Brain microvascular endothelial cell (primary cell): Measurements from ENCODE around the gene PRKAR1B.
"Not testable (repeated sequence)": the region's sequence is repeated elsewhere in the genome, so short reads cannot be mapped to it uniquely, and the experiment has no call there.

Source experiments
- DNase-seq: peaks from one replicate; pipeline ENCODE4 v3.0.0-alpha.2; 2020
- H3K27ac ChIP-seq: fragments of 250-450 bp; sonication (Bioruptor Pico); 2 replicates; pipeline ENCODE4 v1.5.1; 2020; ENCODE audit warnings: mild to moderate bottlenecking, moderate library complexity
- H3K27me3 ChIP-seq: fragments of 250-450 bp; sonication (Bioruptor Pico); replicated peaks from 2 replicates; pipeline ENCODE4 v1.5.1; 2020; ENCODE audit warnings: mild to moderate bottlenecking
- H3K36me3 ChIP-seq: fragments of 250-450 bp; sonication (Bioruptor Pico); replicated peaks from 2 replicates; pipeline ENCODE4 v1.5.1; 2020; ENCODE audit warnings: mild to moderate bottlenecking
- H3K4me3 ChIP-seq: 2 replicates; pipeline ENCODE4 v1.5.1; 2011; ENCODE audit warnings: low read depth, mild to moderate bottlenecking, control low read depth, low read length, moderate library complexity
- in situ Hi-C: cut with HindIII; loops from 2 replicates; pipeline ENCODE4 v1.10.0; 2017; ENCODE audit warnings: low sequenced_read_pairs, low pct_ligation_motif_present
- TF ChIP-seq, protein P1 (sequence below): IDR thresholded peaks from 2 replicates; pipeline ENCODE4 v1.5.1; 2011; ENCODE audit warnings: low read depth, mild to moderate bottlenecking, moderate library complexity, low read length, control low read depth, inconsistent platforms; ENCODE audit errors: missing control alignments

The PRKAR1B gene

DNA sequence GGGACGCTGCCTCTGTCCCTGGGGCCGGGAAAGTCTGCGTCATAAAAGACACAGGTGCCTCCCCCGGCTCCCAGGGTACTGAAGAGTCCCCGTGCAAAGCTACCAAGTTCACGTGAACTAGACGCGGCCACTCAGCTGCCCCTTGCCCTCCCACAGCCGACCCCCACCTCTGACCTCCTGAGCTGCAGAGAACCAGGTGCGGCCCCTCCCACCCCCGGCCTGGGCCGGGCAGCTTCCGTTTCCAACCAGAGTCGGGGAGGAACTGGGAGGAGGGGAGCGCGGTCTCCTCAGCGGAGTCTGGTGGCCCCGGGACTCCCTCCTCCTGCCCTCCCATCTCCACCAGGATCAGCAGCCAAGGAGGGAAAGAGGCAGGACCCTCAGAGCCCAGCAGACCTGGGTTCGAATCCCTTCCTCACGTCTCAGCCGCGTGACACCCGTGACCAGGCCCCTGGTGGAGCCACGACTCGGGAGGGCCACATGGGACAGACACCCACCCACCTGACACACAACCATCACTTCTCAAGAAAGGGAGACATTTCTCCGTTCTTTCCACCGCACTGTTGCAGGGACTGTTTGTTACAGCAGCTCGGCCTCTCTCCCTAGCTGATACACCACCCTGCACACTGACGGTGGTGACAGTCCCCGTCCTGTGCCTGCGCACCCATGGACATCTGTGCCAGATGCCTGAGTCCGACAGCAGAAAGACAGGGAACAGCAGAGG lies 170.1 kb downstream of the PRKAR1B start:
- H3K27me3 ChIP-seq: no peaks in the 10 kb centered on the region
- in situ Hi-C loops: no loop called here
- no peak for DNase-seq
- H3K27ac ChIP-seq: no peak overlapping the region
- no peaks in the 10 kb centered on the region for H3K36me3 ChIP-seq
- TF ChIP-seq, protein P1, sequence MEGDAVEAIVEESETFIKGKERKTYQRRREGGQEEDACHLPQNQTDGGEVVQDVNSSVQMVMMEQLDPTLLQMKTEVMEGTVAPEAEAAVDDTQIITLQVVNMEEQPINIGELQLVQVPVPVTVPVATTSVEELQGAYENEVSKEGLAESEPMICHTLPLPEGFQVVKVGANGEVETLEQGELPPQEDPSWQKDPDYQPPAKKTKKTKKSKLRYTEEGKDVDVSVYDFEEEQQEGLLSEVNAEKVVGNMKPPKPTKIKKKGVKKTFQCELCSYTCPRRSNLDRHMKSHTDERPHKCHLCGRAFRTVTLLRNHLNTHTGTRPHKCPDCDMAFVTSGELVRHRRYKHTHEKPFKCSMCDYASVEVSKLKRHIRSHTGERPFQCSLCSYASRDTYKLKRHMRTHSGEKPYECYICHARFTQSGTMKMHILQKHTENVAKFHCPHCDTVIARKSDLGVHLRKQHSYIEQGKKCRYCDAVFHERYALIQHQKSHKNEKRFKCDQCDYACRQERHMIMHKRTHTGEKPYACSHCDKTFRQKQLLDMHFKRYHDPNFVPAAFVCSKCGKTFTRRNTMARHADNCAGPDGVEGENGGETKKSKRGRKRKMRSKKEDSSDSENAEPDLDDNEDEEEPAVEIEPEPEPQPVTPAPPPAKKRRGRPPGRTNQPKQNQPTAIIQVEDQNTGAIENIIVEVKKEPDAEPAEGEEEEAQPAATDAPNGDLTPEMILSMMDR: no peak
- H3K4me3 ChIP-seq: no peak overlapping the region

DNA sequence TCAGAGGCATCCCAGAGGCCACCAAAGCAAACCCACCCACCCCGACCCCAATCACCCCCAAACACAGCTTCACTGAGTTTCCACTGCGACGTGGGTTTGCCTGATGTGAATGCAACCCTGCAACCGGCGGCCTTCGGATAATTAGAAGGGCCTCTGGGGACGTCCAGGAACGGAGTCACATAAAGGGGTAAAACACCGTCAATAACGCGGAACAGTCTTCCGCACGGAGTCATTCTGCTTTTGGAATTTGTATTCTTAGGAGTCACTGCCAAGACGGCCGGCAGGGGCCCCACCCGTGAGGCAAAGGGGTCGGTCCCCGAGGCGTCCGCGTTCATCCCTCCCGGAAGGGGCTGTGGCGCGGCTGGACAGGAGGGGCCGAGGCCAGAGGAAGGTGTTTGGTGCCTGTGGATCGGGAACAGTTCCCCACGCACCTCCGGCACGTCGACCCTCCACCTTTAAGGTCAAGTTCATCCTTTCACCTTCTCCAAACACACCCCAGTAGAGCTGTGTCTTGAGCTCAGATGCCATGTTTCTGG lies 170.7 kb downstream of the PRKAR1B start:
- in situ Hi-C loops: no loop called here
- Histone ChIP-seq H3K36me3 (no peaks in the 10 kb centered on the region), H3K27ac (no peak overlapping the region), H3K27me3 (no peaks in the 10 kb centered on the region), H3K4me3 (no peak overlapping the region)
- TF ChIP-seq, protein P1: no peak
- no peak for DNase-seq

DNA sequence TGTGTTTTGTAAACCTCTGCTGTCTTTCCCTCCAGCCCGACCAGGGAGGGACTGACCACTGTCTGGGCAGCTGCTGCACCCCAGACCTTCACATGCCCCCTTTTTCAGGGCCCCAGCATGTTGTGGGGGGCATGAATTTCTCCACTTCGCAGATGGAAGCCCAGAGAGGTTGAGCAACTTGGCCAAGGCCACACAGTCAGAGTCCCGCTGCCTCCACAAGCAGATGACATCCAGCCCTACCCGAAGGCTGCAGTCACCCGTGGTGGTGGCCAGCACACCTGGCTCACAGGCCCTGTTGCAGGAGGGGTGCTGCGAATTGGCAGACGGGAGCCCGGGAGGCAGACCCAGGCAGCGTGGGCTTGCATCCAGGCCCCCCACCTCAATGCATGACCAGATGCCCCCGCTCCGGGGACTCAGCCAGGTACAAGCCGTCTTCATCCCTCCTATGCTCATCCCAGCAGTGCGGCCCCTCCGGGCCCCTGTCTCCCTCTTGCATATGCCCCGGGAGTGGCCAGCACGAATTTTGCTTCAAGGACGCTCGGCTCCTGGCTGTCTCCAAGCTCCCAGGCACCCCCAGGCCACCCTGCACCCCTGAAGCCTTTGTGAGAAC lies 171.4 kb downstream of the PRKAR1B start:
- Histone ChIP-seq H3K27me3 (no peaks in the 10 kb centered on the region), H3K27ac (no peak overlapping the region), H3K4me3 (no peak overlapping the region), H3K36me3 (no peaks in the 10 kb centered on the region)
- in situ Hi-C loops: no loop called here
- DNase-seq: no peak
- TF ChIP-seq, protein P1: no peak

- in situ Hi-C loops: no loop called here
- Histone ChIP-seq H3K36me3 (no peaks in the 10 kb centered on the region), H3K27ac (no peak overlapping the region), H3K4me3 (no peak overlapping the region), H3K27me3 (no peaks in the 10 kb centered on the region)
- no peak for DNase-seq
- TF ChIP-seq, protein P1: no peak
These were observed 173.4 kb downstream of the PRKAR1B start for GRCh38 chr7:553636-554111.

- no peaks in the 10 kb centered on the region for H3K36me3 ChIP-seq
- no peak overlapping the region for H3K4me3 ChIP-seq
- TF ChIP-seq, protein P1: no peak
- in situ Hi-C loops: no loop called here
- no peak overlapping the region for H3K27ac ChIP-seq
- H3K27me3 ChIP-seq: no peaks in the 10 kb centered on the region
- no peak for DNase-seq
These were observed 174.0 kb downstream of the PRKAR1B start for GRCh38 chr7:552868-553635.

GRCh38 chr7:552151-552867 lies 174.8 kb downstream of the PRKAR1B start:
- in situ Hi-C loops, H3K27me3 ChIP-seq, DNase-seq, H3K36me3 ChIP-seq, H3K27ac ChIP-seq, H3K4me3 ChIP-seq: not testable (repeated sequence)

DNA sequence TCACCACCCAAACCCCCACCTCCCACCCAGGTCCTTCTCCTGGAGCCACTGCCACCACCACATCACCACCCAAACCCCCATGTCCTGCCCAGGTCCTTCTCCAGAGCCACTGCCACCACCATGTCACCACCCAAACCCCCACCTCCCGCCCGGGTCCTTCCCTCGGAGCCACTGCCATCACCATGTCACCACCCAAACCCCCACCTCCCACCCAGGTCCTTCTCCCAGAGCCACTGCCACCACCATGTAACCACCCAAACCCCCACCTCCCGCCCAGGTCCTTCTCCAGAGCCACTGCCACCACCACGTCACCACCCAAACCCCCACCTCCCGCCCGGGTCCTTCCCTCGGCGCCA lies 175.5 kb downstream of the PRKAR1B start:
- H3K27ac ChIP-seq, H3K4me3 ChIP-seq, H3K36me3 ChIP-seq, DNase-seq, H3K27me3 ChIP-seq, in situ Hi-C loops: not testable (repeated sequence)
